ENCODE measurements around the gene CCDC80. TPM values are rescaled to one million over a fixed set of nuclear protein-coding genes. Genes with fewer than 3 reads are reported as not detected.

CCDC80 gene
- total RNA-seq, 1 experiment from 2014 or later: 26.2 TPM

- H3K4me1 ChIP-seq: peaks cover 15% of the 10 kb centered on the region
- Mint-ChIP-seq H3K27me3 (ENCODE audit: insufficient read depth, unreplicated experiment) (no peaks in the 10 kb centered on the region), H3K4me1 (ENCODE audit: low read depth, unreplicated experiment) (peaks cover 12% of the 10 kb centered on the region), H3K9me3 (ENCODE audit: unreplicated experiment) (no peaks in the 10 kb centered on the region), H3K36me3 (ENCODE audit: insufficient read depth, unreplicated experiment) (no peaks in the 10 kb centered on the region), H3K4me3 (ENCODE audit: unreplicated experiment) (no peak overlapping the region), H3K27ac (ENCODE audit: unreplicated experiment) (no peak overlapping the region)
- no peaks in the 10 kb centered on the region for H3K9me3 ChIP-seq
- 0 out of 2 replicates have a peak, but pooled peaks cover 2% of the 10 kb centered on the region for H3K36me3 ChIP-seq (ENCODE audit: control insufficient read depth, insufficient read depth, low read length)
- no peak overlapping the region for H3K4me3 ChIP-seq (ENCODE audit: low read depth, low read length)
- BruUV-seq (replicated peaks): no TSS peak
- POLR2A ChIA-PET: no interaction called here
- no peak for DNase-seq
- no peak for TF ChIP-seq CTCF (IDR thresholded peaks at IDR 0.05; ENCODE audit: insufficient read depth in 1 of 2, low read depth in 1 of 2, low read length in 1 of 2, severe bottlenecking in 1 of 2, unreplicated experiment in 1 of 2)
- H3K27me3 ChIP-seq (replicated peaks; ENCODE audit: control insufficient read depth, insufficient read depth, low read length): no peaks in the 10 kb centered on the region
- intact Hi-C loops (cut with micrococcal nuclease; ENCODE audit: unreplicated experiment): no loop called here
- CTCF ChIA-PET: no interaction called here
Measured at GRCh38 chr3:112619295-112619694, 21.6 kb downstream of the CCDC80 start.

GRCh38 chr3:112617285-112617684 lies 23.7 kb downstream of the CCDC80 start:
- CTCF ChIA-PET: no interaction called here
- Mint-ChIP-seq H3K36me3 (ENCODE audit: insufficient read depth, unreplicated experiment) (no peaks in the 10 kb centered on the region), H3K4me1 (ENCODE audit: low read depth, unreplicated experiment) (no peaks in the 10 kb centered on the region), H3K9me3 (ENCODE audit: unreplicated experiment) (no peaks in the 10 kb centered on the region), H3K27ac (ENCODE audit: unreplicated experiment) (no peak overlapping the region), H3K27me3 (ENCODE audit: insufficient read depth, unreplicated experiment) (no peaks in the 10 kb centered on the region), H3K4me3 (ENCODE audit: unreplicated experiment) (no peak overlapping the region)
- no TSS peak for BruUV-seq (replicated peaks)
- H3K4me3 ChIP-seq (ENCODE audit: low read depth, low read length): no peak overlapping the region
- DNase-seq: no peak
- no peaks in the 10 kb centered on the region for H3K27me3 ChIP-seq (replicated peaks; ENCODE audit: control insufficient read depth, insufficient read depth, low read length)
- no peaks in the 10 kb centered on the region for H3K4me1 ChIP-seq
- H3K36me3 ChIP-seq (ENCODE audit: control insufficient read depth, insufficient read depth, low read length): 0 out of 2 replicates have a peak, but pooled peaks cover 2% of the 10 kb centered on the region
- intact Hi-C loops (cut with micrococcal nuclease; ENCODE audit: unreplicated experiment): no loop called here
- POLR2A ChIA-PET: no interaction called here
- H3K9me3 ChIP-seq: no peaks in the 10 kb centered on the region
- TF ChIP-seq CTCF (IDR thresholded peaks at IDR 0.05; ENCODE audit: insufficient read depth in 1 of 2, low read depth in 1 of 2, low read length in 1 of 2, severe bottlenecking in 1 of 2, unreplicated experiment in 1 of 2): no peak

GRCh38 chr3:112615989-112616731 lies 24.8 kb downstream of the CCDC80 start:
- H3K4me1 Mint-ChIP-seq (ENCODE audit: low read depth, unreplicated experiment): no peaks in the 10 kb centered on the region
- no peaks in the 10 kb centered on the region for H3K27me3 Mint-ChIP-seq (ENCODE audit: insufficient read depth, unreplicated experiment)
- Histone ChIP-seq H3K9me3 (no peaks in the 10 kb centered on the region), H3K4me3 (ENCODE audit: low read depth, low read length) (no peak overlapping the region), H3K27me3 (replicated peaks; ENCODE audit: control insufficient read depth, insufficient read depth, low read length) (no peaks in the 10 kb centered on the region), H3K4me1 (no peaks in the 10 kb centered on the region), H3K36me3 (ENCODE audit: control insufficient read depth, insufficient read depth, low read length) (0 out of 2 replicates have a peak, but pooled peaks cover under 1% of the 10 kb centered on the region)
- no peak overlapping the region for H3K4me3 Mint-ChIP-seq (ENCODE audit: unreplicated experiment)
- TF ChIP-seq CTCF (IDR thresholded peaks at IDR 0.05; ENCODE audit: insufficient read depth in 1 of 2, low read depth in 1 of 2, low read length in 1 of 2, severe bottlenecking in 1 of 2, unreplicated experiment in 1 of 2): no peak
- DNase-seq: no peak
- ChIA-PET CTCF (no interaction called here), POLR2A (interaction anchor here (0.5 kb wide), 1 partner anchor 375 kb away, joined by 3 read pairs; the partner anchor contains the start of gene GTPBP8)
- H3K27ac Mint-ChIP-seq (ENCODE audit: unreplicated experiment): no peak overlapping the region
- H3K9me3 Mint-ChIP-seq (ENCODE audit: unreplicated experiment): no peaks in the 10 kb centered on the region
- H3K36me3 Mint-ChIP-seq (ENCODE audit: insufficient read depth, unreplicated experiment): no peaks in the 10 kb centered on the region
- no TSS peak for BruUV-seq (replicated peaks)
- intact Hi-C loops (cut with micrococcal nuclease; ENCODE audit: unreplicated experiment): no loop called here
